GM18508 (cell line): ENCODE results near the gene TH.

ENCODE experiments used
- ATAC-seq: cut with Tn5 transposase; IDR thresholded peaks from one replicate; pipeline ENCODE4 v1.9.1; 2021; ENCODE audit warnings: moderate number of reproducible peaks; ENCODE audit not compliant: insufficient read depth, unreplicated experiment

Gene TH

DNA sequence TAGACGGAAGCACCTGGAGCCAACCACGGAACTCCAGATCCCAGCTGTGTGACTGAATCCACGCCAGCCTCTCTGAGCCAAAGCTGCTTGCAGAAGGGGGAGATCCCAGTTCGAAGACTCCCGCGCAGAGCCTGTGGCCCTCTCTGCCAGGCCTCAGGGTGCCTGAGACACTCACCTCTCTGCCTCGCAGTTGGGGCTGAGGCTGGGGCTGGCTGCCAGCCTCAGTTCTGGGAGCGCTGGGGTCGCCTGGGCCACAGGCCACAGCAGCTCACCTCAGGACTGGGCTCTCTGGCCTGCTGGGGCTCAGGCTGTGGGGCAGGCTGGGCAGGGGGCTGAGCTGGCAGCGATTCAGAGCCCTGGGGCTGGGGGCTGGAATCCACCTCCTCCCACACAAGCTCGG, 24.2 kb downstream of the TH start:
- ATAC-seq = no peak

DNA sequence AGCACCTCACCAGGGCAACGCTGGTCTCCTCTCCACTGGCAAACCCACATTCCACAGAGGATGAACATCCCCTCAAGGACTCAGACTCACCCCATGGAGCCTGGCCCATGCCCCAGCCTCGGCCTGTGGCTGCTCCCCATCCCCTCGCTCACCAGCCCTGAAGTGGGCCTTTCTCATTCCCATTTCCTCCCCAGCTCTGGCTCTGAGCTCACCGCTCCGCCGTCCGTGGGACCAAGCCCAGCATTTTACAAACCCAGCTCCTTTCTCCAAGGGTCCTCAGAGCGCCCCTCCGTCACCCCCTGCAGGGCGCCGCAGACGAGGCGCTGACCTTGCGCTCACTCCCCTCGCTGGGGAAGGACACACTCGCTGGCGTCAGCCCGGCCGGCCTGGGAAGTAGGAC, 25.6 kb downstream of the TH start:
- ATAC-seq = no peak

DNA sequence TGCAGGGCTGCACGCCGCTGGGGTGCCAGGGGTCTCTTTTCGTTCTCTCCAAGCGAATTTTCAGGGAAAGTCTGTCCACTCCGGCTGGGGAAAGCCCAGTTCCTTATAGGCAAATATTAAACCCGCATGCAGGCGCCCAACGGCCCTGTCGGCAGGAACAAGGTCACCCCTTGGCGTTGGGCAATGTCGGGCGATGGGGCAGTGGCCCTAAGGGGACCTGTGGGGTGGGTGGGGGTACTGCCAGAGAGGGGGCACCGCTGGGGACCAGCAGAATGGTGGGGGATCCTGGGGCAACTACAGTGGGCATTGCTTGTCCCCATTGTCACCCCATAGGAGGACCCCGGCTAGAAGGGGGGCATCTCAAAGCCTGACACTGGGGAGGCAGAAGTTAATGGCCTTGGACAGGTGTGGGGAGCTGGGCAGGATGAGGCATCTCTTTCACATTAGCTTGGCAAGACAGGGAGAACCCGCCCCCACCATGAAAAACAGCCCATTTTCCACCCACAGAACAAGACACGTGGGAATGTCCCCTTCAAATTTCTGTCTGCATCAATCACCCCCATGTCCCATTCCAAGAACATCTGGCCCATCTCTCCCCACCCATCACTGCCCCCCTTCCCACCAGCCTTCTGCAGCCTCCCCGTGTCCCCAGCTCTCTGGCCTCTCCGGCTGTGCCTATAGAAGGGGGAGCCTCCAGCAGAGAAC, 26.9 kb downstream of the TH start:
- ATAC-seq = no peak

DNA sequence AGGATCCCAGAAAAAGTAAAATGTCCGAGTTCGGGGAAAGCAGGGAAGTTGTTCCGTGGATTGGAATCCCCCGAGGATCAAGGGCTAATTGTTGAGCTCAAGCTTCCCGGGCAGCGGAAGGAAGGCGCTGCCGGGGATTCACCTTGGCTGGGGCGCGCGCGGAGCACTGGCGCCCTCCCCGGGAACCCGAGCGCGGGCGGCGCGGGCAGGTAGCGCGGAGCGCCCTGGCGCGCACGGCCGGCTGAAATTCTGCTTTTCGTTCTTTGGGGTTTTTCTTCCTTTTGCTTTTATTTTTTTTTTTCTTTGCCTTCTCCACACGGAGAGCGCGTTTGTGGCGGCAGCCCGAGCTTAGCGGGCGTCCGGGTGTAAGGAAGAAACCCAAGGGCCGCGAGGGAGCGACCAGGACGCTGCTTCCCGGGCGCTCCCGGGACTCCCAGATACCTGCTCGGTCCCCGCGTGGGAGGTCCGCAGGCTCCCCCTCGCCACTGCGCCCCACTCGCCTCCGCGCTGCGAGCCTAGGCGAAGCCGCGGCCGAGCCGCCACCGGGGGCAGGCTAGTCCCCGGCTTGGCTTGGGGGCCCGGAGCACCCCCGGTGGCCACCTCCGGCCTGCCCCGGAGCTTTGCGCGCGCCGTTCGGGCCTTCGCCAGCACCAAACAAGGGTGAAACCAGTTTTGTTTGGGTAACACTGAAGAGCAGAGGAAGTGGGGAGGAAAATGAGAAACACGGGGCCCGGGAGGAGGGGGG, 27.6 kb downstream of the TH start:
- ATAC-seq = no peak

DNA sequence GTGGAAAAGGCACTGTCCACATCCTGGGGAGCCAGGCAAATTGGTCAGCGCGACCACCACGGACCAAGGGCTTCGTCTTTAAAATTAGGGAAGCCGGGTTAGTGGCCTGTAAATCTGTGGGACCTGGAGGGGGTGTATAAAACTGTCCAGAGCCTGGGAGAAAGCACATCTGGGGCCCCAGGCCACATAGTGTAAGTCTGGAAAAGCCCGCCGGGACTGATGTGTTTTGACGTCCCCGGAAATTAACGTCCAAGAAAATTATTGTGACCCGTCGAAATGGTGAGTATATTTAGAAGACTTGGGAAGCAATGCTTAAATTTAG, 28.2 kb downstream of the TH start:
- ATAC-seq = no peak

DNA sequence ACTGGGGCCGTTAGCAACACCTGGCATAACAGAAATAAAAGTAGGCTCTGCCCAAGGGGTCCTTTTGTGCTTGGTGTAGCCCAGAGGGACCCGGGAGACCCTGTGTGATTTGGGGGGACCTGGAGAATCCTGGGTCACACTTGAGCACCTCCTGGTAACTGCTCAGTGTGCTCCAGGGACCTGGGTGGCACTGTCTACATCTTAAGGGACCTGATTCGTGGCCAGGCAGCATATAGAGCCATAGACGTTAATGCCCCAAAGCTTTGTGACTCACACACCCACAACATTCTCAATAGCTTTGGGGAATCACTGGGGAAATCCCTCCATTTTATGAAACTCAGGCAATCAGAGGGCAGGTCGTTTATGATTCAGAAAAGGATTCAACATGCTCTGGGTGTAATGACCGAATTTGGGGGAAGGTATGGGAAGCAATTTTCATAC, 28.8 kb downstream of the TH start:
- ATAC-seq = no peak

DNA sequence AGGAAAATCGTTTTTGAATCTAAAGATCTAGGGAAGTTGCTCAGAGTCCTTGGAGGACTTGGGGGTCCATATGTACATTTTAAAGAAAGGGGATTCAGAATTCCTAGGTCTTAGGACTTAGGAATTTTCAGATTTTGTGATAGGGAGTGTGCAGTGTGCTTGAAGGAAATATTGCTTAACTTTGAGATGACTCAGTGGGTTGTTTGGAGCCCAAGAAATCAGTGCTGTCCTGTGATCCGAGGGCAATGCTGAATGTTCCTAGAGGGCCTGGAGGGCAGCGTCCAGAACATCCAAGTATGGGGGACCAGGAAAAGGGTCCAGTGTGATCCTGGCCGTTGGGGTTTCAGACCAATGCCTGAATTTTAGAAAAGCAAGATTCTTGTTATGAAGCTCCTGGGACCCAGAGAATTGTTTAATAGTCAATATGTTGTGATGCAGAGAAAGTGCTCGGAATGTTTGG, 29.3 kb downstream of the TH start:
- no peak for ATAC-seq

DNA sequence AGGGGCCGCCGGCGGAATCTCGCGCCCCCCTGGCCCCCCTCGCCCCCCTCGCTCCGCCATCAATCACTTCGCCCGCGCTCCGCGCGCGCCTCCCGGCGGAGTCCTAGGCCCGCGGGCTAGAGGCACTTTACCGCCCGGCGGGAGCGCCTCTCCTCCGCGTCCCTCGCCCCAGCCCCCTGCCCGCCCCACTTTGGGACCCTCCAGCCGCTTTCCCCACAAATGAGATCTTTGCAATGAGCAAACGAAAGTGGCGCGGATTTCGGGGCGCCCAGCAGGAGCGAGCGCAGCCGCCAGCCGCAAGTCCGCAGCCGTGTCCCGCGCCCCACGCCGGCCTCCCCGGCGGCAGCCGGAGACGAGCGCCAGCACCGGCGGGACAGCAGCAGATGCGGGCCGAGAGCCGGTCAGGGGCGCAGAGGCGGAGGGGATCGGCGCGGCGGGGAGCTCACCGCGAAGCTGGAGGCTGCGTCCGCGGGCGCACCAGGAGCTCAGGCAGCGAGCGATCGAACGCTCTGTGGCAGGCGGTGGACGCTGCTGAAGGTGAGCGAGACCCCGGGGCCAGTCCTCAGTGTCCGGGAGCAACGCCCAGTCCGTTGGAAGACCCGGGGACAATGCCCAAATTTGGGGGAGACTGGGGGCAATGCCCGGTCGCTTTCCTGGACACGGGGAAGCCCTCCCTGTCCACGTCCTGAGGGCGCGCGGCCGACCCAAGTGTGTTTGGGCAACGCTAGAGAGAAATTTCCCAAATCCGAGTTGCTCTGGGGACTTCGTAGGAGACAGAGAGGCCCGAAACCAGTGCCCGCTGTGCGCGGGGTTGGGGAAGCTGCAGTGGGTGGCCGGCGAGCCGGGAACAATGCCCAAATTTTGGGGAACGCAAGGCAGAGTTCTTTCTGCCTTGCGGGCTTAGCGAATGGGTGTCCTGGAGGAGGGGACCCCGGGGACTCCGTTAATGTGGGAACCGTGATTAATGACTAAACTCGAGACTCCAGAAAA, 30.9 kb downstream of the TH start:
- no peak for ATAC-seq

DNA sequence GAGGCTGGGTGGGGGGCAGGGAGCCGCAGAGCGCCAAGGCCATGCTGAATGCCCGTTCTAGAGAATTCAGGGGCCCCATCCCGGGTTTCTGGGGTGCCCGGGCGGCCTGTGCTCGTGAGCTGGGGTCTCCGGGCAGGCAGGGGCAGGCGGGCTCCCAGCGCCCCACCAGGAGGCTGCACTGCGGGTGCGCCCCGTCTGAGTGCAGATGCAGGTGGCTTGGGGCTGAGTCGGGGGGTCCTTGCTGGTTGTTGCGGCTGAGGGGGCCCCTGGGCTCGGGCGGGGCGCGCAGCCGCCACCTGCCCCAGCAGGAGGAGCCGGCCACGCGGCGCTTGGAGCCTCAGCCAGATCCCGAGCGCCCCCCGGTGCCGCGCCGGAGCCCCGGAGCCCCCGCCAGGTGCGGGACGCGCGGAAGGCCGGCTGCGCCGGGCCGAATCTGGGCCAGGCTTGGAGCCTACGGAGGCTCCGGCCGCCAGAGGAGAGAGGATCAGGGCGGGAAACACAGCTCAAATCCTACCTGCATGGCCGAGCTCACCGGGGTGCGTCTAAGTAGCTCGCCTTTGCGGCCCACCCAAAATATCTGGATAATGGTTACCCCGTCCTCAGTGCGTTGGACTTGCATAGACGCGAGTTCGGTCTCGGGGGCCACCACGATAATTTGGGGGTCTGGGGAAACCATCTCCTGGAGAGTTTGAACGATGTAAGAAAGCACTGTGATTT, 31.8 kb downstream of the TH start:
- ATAC-seq = no peak

DNA sequence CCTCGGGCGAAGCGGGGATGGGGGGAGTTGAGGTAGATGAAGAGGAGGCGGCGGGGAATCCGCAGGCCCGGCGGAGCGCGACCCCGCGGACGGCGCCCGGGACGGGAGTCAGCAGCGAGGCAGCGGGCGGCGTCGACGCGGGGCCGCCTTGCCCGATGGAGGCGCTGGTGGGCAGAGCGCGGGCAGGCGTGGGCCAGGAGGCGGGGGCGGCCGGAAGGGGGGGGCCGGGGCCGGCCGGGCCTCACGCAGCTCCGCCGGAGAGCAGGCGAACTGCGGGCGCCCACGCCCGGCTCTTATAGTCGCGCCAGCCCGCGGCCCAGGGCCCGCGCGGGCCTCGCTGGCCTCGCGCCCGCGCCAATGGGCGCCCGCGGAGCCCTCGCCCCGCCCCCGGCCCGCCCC, 32.5 kb downstream of the TH start, which contains the start of gene IGF2:
TSS of gene IGF2 (minus strand) at position 267 of the 399 bp plus-strand sequence. CDS start 3,866 bp downstream, outside the sequence.
- ATAC-seq = no peak

DNA sequence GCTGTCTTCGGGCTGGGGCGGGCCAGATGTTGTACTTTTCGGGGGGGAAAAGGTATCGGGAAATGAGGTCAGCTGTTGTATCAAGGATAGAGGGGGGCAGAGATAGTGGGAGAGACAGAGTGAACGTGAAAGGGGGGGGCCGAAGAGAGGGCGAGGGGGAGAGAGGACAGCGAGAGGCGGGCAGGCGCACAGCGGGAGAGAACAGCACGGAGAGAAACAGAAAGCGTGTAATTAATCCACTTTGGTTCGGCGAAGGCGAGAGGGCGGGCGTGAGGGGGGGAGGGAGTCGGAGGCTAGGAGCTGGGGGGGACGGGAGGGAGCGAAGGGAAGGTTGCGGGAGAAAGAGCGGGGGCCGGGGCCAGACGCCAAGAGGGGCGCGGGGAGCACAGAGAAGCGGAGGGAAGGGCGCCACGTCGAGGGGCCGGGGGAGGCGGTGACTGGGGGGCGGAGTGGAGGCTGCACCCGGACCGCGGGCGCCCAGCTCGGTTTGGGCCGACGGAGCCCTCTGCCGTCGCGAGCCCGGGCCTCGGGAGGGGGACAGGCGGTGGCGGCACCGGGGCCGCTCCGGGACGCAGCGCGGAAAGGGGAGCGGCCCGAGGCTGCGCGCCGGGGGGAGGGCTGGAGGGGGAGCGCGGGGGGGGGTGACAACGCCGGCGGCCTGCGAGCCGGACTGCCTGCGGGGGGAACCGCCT, 33.0 kb downstream of the TH start:
- ATAC-seq = no peak

DNA sequence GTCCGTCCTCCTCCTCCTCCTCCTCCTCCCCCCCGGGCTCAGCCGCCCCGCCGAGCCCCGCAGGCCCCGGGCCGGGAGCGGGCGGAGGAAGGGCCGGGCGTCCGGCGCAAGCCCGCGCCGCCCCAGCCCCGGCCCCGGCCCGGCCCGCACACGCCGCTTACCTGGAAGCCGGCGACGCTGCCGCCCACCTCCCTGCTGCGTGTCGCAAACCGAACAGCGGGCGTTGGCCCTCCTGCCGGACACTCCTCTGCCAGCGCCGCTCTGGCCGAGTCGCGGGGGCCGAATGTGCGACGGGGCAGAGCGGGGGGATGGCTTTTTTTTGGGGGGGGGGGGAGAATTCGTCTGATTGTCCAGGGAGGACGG, 33.6 kb downstream of the TH start:
- no peak for ATAC-seq

DNA sequence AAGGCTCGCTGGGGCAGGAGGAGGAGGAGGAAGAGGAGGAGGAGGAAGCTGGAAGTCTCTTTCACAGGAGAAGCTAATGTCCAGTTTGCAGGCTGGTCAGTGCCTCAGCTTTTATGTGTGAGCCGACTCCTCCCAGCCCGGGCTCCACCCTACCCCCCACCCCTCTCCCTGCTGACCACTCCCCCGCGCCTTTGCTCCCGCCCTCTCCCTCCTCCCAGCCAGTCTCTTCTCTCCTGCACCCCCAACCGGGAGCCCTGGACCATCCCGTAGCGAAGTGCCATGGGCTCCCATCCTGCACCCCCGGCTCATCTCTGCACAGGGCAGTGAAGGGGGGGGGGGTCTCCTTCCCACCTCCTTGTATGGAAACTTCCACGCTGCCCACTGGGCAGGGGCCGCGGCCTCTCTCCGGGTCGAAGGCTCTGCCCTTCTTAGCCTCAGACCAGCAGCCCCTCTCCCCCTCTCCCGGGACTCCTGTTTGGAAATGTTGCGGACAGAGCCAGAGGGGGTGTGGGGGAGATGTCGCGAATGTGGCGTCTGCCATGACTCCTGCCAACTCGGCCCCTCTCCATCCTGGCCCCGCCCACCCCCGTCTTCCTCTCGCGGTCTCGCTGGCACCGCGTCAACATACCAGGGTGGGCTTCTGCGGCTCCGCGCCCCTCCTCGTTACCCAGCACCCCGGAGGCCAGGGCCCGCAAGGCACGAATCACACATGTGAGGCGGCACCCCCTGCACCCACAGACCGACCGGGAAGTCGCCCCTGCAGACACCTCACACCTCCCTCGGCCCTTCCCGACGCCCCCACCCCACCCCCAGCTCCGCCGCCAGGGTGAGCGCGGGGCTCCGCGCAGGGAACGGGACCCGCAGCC, 34.2 kb downstream of the TH start:
- ATAC-seq = no peak

DNA sequence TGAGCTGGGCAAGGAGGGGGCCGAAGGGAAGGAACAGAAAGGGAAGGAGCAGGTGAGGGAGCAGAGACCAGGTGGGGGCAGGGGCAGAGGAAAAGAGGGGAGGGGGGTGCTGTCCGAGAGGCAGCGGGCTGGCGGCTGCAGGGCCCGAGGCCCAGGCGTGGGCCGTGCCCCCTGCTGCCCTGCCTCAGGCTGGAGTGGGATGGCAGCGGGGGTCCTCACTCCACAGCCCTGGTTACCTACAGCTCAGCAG, 34.7 kb downstream of the TH start:
- ATAC-seq = no peak

DNA sequence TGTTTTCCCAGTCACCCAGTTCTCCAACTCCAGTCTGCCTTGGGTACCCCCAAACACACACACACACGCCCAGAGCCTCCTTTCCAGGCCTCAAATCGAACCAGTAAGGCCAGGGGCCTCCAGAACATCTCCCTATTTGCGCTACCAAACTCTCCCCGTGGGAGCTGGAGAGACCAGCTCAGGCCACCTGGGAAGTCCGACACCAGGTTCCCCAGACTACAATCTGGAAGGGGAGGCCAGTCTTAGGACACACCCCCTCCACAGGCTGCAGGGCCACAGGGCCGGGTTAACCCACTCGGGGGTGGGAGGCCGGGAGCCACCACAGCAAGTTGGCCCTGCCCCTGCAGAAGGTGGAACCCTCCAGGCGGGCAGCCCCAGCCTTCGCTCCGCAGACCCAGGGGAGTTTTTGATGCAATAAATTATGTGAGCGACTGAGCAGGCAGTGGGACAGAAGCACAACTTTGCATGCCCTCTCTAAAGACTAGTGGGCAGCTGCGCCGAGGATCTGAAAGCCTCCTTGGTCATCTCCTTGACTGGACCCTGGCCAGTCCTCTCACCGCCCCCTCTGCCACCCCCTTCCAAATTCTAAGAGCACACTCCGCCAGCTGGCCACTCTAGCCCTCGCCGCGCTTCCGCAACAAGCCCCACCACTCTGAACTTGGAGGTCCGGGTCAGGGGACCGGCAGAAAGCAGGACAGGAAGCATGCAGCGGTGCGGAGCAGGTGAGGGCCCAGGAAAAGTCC, 35.2 kb downstream of the TH start:
- no peak for ATAC-seq

DNA sequence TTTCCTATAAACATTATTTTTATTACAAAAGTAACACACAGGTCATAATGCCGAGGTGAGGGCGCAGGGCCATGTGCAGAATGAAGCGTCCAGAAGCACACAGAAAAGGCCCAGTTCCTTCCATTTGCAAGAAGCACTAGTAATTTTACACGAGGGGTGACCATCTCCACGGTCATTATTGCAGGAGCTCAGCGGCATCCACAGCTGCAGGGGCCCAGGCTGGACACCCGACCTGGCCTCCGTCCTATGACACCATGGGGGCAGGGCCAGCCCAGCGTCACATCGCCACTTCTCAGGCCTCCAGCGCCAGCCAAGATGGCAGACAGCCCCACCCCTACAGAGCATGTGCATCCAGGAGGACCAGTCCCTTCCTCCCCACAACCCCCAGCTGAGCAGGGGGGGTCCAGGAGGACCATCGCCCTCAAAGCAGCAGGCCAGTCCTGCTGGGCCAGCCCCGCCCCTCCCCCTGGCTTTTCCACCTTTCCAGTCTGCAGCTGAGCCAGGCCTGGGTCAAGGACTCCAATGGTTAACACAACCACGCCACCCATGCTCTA, 35.9 kb downstream of the TH start:
- ATAC-seq = no peak

DNA sequence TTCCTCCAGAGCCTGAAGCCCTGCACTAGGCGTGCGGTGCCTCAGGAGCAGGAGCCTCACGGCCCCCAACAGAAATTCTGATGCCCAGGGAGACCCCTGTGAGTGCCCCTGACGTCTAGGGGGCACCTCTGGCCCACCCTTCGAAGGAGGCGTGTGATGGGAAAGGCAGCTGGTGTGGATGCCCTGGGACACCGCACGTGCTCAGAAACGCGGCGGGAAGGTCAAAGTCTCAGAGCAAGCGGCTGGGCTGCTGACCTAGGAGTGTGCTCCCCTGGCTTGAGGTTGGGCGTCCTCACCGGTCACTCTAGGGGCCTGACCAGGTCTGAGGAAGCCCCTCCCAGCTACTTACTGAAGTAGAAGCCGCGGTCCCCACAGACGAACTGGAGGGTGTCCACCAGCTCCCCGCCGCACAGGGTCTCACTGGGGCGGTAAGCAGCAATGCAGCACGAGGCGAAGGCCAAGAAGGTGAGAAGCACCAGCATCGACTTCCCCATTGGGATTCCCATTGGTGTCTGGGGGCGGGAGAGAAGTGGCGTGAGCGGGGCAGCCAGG, 36.5 kb downstream of the TH start:
- no peak for ATAC-seq
